Activated CD8-positive, alpha-beta memory T cell treated with anti-CD3 and anti-CD28 coated beads, Interleukin-2, amount 50 U/mL, for 48 hours (primary cell): Measurements from ENCODE around the gene IQCN.
A peak's percentile ranks its signal among the peaks of the same experiment; 100 is the strongest.

Experiments used
- DNase-seq: peaks from one replicate; pipeline ENCODE4 v3.0.0-alpha.2; 2020

Gene IQCN

DNA sequence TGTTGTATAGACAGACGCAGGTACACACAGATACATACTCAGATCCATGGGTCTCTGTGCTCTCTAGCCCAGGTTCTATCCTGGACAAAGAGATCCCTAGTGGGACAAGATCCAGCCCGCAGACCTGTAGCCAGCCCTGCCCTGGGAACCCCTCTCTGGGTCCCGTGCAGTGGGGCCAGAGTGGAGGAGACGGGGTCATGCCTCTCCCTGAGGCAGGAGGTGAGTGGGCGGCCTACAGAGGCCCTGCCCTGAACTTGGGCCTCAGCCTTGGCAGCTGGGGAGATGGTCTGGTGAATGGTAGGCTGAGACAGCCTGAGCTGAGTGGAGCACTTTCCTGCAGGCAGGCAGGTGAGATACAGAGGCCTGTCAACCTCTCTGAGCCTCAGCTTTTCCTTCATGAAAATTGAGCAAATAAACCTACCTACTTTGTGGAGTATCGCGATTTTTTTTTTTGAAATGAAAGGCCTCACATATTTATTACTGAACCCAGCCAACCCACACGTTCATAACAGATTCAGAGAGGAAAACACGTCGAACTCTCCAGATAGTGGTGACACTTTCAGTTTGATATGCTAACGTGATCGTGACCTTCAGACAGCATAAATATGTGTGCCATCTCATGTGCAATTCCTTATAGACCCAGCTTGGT, 10.6 kb upstream of the IQCN start:
- DNase-seq, result peak; percentile 82

DNA sequence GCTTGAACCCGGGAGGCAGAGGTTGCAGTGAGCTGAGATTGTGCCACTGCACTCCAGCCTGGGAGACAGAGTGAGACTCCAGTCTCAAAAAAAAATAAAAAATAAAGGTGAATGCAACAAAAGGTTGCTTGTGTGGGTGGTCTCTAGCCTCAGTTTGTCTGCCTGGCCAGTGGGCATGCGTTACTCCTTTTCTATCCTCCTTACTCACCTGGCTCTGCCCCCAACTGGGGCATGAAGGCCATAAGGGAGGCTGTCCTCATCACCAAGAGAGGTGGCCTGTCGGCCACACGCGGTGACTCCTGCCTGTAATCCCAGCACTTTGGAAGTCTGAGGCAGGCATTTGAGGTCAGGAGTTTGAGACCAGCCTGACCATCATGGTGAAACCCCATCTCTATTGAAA, 9.1 kb upstream of the IQCN start:
- DNase-seq, result no peak

DNA sequence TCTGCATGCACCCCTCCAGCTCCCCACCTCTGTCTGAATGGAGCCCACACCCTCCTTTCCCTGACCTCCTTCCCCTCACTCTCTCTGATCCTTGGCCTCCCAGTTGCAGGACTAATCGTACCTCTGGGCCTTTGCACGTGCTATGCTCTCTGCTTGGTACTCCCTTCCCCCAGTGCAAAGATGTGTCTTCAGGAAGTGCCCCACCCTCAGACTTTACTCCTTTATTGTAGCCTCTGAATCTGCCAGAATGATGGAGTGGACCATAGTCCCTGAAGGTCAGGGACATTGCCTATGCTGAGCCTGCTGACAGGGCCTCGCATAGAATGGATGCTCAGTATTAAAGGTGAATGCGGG, 8.5 kb upstream of the IQCN start:
- DNase-seq, result peak; percentile 69

DNA sequence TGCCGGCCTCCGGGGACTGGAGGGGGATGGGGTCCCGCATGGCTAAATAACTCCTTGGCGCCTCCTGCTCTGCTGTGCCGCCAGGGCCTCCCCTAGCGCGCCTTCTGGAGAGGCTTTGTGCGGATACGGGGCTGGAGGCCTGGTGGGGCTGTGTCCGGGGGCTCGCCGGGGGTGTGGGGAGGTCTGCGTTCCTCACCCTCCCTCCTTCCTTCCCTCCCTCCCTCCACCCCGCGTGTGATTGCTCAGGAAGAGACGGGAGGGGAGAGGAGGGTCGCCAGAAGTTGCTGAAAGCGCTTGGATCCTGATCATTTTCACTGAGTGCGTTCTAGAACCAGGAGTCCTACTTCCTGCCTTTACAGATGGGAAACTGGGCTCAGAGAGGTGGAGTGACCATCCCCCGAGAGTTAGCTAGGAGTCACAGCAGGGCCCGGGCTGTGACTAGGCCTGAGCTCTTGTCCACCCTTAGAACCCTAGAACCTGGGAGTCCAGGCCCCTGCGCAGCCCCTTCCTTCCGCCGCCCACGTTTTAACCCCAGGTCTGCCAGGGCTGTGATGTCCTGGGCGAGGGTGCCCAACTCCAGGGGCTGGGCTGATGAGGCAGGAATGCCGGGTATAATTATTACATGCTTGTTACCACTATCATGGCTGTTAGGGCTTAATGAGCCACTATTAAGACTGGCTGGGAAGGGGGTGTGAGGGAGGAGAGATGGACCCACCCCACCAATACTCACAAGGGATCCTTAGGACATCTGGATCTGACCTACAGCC, 8.0 kb upstream of the IQCN start:
- DNase-seq, result peak; percentile 74

DNA sequence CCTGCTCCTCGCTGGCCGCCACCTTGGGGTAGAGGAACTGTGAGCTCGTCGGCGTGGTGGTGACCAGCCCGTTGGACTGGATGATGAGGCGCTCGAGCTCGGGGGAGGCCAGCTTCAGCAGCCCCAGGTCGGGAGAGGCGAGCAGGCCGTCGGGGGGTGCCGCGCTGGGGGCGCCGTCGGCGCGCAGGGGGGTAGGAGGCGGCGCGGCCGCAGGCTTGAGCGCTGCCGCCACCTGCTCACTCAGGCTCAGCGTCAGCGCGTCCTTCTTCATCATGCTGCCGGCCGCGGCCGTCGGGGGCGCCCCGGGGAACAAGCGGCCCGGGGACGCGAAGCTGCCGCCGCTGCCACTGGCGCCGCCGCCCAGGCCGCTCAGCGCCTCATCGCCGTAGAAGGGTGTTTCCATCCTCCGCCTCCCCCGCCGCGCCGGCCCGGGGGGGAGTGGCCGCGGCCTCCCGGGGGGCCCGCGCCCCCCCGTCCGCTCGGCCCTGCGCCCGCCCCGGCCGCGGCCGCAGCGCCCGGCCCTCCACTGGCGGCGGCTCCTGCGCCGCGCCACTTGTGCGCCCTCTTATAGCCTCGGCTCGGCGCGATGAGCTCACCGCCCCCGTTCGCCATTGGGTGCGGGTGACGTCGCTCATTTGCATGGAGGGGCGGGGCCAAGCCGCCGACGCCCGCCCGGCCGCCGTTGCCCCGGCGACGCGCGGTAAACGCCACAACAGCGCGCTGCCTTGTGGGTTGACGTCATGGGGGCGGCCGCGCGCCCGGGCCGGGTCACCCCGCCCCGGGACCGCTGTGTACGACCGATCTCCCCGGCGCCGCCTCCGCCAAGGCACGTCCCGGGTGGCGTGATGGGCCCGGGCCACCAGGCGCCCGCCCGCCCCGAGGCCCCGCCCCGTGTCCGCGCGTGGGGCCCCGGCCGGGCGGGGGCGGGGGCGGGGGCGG, 7.1 kb upstream of the IQCN start, which contains the start of gene JUND:
Gene JUND, minus strand, starts transcription at position 541 of the 939 bp plus-strand sequence. Its CDS starts 138 bp downstream, at position 403.
- DNase-seq, result peak; percentile 99

DNA sequence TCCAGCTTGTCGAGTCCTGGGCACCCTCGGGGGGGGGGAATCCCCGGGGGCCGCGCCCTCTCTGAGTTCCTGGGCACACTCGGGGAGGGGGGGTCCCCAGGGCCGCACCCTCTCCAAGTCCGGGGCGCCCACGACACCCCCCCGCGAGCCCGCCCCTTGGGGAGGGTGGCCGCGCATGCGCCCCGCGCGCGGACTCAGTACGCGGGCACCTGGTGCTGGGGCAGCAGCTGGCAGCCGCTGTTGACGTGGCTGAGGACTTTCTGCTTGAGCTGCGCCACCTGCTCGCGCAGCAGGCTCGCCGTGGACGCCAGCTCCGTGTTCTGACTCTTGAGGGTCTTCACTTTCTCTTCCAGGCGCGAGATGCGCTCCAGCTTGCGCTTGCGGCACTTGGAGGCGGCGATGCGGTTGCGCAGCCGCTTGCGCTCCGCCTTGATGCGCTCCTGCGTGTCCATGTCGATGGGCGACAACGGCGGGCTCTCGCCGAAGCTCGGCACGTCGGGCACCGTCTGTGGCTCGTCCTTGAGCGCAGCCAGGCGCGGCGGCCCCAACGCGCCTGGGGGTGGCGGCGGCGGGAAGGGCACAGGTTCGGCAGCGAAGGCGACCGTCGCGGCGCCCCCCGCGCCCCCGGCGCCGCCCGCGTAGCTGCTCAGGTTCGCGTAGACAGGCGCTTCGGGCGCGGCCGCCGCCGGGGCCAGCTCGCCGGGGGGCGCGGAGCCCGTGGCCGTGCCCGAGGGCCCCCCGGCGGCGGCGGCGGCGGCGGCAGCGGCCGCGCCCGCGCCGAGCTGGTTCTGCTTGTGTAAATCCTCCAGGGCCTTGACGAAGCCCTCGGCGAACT, 6.2 kb upstream of the IQCN start:
- peak; percentile 86 for DNase-seq

DNA sequence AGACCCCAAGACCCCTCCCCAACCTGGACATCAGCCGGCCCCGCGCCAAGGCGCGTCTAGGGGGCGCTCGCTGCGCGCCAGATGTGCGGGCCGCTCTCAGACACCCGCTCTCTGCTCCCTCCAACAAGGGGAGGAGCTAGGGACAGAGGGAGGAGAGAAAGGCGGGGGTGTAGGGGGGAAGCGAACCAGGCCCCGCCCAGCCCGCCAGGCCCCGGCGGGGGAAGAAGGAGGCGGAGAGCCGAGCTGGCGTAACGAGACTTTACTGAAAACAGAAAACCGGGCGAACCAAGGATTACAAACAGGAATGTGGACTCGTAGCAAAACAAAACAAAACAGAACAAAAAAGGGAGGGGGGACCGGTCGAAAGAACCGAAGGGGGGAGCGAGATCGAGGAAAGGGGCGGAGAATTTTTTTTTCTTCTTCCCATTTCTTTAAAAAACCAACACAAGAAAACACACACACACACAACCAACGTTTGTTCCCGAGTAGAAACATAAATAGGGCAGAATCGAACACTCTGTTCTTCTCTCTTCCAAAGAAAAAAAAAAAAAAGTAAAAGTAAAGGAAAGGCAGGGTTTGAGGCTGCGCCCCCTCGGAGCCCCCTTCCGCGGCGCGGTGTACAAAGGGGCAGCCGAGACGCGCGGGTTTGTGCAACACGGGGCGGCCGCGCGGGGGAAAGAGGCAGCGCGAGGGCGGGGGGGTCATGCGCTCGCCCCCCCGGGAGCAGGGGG, 5.4 kb upstream of the IQCN start:
- peak; percentile 92 for DNase-seq

DNA sequence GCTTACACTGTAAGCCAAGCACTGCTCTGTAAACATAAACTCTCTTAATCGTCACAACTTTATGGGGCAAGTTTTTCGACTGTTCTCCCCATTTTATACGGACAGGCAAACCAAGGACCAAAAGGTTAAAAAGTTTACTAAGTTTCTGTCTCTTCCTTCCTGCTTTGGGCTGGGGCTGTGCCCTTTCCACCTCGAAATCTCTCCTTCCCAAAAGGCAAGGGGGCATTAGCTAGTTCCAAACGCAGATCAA, 4.9 kb upstream of the IQCN start:
- DNase-seq, result no peak

DNA sequence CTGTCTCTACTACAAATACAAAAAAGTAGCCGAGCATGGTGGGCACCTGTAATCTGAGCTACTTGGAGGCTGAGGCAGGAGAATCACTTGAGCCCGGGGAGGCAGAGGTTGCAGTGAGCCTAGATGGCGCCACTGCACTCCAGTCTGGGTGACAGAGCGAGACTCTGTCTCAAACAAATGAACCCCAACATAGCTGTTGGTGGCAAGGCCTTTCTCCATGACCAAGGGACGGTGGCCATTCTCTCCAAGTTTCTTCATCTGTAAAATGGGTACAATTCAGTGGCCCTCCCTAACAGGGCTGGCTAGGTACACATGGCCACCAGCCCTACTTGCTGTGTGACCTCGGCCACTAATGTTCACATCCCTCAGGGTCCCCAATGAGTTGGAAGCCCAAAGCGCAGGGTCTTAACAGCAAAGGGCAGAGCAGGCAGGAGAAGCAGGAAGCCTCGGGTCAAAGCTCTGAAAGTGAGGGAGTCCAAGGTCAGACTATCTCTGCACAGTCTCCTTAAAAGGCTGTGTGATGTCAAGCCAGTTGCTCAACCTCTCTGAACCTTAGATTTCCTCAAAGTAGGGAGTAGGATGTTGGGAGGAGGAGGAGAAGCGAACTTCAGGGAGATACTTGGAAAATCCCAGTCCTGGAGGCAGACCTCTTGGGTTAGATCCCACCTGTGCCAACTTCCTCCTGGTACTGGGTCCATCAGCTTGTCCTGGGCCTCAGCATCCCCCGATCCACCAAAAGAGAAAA, 4.4 kb upstream of the IQCN start:
- DNase-seq, result peak; percentile 73

DNA sequence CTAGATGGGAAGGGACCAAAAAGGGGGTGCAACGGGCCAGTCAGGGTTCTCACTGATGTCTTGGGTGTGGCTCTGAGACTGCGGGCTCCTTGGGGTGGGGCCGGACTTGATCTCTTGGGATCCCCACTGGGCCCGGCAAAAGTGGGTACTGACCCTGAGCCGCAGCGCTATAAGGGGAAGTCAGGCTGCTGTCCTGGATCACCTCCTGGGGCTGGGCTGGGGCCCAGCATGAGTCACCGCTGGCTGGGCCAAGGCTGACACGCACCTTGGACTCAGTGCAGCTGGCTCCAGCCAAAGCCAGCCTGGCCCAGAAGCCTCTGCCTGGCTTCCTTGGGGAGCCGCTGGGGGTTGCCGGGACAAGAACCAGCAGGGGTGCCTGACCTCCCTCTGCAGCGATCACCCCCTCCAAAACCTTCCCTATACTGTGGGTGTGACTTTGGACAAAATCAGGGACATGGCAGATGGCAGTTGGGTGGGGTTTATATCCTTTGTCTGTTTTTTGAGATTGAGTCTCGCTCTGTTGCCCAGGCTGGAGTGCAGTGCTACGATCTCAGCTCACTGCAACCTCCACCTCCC, 617 bp upstream of the IQCN start:
- peak; percentile 63 for DNase-seq

DNA sequence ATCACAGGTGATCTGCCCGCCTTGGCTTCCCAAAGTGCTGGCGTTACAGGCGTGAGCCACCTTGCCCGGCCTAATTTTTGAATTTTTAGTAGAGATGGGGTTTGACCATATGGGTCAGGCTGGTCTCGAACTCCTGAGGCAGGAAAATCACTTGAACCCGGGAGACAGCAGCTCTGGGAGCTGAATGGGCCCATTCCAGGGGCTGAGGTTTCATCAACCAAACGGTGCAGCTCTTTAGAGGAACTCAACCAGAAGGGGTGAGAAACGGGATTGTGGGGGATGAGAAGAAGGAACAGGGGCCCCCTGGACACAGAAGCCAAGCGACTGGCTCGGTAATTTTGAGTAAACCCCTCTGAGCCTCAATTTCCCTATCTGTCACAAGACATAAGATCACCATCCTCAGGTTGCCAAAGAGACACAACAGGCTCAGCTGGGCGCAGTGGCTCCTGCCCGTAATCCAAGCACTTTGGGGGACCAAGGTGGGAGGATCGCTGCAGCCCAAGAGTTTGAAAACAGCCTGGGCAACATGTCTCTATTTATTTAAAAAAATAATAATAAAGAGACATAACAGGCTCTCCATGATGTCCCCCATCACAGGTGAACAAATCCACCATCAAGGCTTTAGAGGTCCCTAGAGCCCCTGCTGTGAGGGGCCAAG, 562 bp downstream of the IQCN start:
- no peak for DNase-seq

DNA sequence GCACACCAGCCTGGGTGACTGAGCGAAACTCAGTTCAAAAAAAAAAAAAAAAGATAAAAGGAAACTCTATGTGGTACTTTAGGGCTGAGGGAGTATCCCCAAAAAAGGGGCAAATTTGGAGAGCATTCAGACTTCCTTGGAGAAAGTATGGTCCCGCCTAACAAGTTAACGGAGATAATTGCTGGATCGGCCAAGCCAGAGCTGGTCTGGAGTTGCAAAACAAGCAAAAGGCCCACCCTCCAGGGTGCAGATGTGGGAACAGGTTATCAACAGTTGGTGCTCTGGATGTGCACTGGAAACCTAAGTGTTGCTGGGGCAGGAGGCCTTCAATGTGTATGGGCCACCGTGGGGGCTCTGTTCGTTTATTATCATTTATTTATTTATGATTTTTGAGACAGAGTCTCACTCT, 2.8 kb downstream of the IQCN start:
- no peak for DNase-seq

DNA sequence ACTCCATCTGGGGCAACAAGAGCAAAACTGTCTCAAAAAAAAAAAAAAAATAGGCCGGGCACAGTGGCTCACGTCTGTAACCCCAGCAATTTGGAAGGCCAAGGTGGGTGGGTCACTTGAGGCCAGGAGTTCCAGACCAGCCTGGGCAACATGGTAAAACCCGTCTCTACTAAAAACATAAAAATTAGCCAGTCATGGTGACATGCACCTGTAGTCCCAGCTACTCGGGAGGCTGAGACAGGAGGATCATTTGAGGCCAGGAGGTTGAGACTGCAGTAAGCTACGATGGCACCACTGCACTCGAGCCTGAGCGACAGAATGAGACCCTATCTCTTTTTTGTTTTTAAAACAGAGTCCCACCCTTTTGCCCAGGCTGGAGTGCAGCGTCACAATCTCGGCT, 3.9 kb downstream of the IQCN start:
- no peak for DNase-seq

DNA sequence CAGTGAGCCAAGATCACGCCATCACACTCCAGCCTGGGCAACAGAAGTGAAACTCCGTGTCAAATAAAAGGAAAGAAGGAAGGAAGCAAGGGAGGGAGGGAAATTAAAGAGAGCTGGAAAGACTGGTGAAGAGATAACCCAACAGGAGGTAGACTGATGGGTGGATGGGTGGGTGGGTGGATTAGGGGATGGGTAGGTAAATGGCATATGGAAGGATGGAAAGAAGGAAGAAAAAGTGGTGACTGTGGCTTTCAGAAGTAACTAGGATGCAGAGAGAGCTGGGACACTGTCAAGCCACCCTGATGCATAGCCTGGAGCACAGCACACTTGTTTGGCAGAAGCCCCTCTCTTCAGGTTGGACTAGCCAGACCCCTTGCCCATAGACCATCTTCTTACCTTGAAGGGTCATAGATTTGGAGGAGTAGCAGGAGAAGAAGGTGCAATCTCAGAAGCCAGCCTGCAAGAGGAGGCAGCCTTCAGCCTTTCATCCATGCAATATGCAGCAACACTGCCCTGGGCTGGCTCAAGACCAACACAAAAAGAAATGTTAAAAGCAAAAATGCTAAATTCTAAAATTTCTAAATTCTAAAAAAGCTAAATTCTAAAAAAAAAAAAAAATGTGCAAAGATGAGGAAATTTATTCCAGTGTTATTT, 5.1 kb downstream of the IQCN start:
- no peak for DNase-seq

DNA sequence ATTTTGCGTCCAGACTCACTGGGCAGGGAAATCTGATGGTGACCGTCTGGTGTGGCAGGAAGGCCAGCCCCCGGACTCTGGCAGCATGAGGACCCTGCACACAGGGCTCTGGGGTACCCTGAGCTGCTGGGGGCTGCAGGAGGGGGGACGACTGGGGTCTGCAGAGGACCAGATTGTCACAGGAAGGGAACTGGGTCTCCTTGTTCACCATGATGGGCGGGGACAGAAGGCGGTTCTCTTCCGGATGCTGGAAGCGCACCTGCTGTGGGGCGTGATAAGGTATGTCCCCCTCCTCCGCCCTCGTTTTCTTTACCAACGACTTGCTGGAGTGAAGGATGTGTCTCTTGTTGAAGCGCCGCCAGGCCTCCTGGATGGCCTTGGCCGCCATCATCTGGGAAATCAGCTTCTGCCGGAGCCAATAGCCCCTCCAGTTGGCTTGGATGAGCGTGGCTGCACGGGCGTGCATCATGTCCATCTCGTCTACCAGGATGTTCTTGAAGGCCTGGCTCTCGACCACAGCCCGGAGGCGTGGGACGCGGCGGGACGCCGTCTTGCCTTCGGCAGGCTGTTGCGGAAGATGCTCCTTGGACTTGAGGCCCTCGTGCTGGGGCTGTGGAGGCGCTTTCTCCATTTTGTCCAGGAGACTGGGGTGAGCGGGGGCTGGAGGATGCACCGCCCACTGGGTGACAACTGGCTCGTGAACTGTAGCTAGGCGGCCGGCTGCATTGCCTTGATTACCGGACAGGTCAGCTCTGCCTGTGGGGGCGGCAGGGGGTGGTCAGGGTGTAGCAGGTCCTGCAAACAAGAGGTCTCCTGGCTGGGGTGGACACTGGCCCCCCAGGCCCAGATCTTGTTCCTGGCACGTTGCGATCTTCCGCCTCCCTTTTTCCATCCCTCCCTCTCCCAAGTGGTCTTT, 7.2 kb downstream of the IQCN start:
- no peak for DNase-seq

DNA sequence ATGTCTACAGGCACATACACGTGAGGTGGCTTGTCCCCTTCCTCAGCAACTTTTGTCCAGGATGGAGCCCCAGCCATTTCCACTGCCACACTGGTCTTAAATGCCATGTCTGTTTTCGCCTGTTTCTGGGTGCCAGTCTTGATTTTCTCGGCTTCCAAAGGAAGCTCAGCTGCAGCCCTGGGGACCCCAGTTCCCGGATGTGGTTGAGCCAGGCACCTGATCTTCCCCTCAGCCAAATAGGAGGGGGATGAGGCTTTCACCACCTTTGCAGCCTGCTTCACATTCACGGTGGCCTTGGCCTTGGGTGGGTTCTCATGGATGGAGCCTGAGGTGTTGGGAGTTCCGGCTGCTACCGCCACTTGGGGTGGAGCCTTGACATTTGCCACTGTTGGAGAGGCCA, 8.7 kb downstream of the IQCN start:
- DNase-seq, result no peak

DNA sequence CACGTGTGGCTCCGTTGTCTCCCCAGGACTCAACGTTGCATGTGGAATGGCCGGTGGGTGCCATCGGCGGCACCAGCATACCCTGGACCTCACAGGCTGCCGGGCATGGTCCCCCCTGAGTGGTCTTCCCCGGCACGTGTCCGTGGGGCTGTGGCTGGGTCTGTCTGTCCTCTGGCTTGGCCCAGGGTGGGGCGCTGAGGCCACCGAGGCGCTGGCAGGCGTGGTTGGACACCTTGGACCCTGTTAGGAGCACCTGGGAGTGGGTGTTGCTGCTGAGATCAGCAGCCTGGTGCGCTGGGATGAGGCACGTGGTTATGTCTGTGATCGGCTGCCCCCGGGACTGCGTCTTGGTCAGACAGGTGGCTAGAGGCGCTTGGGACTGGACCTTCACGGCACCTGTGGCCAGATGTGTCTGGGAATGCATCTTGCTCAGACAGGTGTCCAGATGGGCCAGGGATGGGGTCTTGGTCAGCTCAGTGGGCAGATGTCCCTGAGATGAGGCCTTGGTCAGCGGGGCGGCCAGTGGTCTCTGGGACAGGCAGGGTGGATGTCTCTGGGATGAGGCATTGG, 9.2 kb downstream of the IQCN start:
- no peak for DNase-seq

DNA sequence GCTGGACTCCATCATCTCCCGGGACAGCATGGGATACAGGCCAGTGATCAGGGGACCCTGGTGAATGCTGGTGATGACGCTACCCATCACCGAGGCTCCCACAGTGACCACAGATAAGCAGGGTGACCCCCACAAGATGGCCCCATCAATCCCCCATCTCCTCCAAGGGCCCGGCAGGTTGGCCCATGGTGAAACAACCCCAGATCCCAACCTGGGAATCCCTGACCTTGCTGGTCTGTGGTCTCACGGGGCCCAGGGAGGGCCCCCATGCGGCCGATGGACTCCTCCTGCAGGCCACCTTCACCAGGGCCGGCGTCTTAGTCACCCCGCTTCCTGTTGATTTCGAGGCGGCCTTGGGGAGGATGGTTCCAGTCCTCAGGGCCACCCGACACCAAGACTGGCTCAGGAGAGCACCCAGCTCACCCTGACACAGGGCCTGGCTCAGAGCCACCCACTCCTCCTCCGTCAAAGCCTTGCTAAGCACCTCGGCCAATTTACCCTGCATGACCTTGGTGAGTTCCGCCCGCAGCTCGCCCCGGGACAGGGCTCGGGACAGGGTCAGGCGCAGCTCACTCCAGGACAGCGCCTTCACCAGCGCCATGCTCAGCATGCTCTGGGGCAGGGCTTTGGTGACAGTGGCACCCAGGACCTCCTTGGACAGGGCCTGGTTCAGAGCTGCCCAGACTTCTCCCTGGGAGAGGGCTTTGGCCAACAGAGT, 10.0 kb downstream of the IQCN start:
- DNase-seq, result no peak
